ENCODE data around the gene ATP1B2.

The ATP1B2 gene

DNA sequence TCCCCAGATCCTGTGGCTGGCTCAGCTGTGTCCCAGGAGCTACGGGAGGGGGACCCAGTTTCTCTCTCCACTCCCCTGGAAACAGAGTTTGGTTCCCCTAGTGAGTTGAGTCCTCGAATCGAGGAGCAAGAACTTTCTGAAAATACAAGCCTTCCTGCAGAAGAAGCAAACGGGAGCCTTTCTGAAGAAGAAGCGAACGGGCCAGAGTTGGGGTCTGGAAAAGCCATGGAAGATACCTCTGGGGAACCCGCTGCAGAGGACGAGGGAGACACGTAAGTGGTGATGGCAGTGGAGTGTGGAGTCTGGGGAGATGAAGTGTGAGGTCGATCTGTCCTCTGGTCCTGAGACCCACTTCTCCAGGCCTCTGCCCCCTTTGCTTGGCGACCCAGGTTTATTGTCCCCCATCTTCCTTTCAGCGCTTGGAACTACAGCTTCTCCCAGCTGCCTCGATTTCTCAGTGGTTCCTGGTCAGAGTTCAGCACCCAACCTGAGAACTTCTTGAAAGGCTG is 38.1 kb downstream of the ATP1B2 start:
- TF ChIP-seq, protein P1, sequence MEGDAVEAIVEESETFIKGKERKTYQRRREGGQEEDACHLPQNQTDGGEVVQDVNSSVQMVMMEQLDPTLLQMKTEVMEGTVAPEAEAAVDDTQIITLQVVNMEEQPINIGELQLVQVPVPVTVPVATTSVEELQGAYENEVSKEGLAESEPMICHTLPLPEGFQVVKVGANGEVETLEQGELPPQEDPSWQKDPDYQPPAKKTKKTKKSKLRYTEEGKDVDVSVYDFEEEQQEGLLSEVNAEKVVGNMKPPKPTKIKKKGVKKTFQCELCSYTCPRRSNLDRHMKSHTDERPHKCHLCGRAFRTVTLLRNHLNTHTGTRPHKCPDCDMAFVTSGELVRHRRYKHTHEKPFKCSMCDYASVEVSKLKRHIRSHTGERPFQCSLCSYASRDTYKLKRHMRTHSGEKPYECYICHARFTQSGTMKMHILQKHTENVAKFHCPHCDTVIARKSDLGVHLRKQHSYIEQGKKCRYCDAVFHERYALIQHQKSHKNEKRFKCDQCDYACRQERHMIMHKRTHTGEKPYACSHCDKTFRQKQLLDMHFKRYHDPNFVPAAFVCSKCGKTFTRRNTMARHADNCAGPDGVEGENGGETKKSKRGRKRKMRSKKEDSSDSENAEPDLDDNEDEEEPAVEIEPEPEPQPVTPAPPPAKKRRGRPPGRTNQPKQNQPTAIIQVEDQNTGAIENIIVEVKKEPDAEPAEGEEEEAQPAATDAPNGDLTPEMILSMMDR (IDR thresholded peaks at IDR 0.05; ENCODE audit: low read depth, low read length, missing control alignments), result no peak
- peak overlapping the region; percentile 99 for H3K4me3 ChIP-seq (ENCODE audit: low read depth, low read length)
- DNase-seq (ENCODE audit: low read depth), result no peak

DNA sequence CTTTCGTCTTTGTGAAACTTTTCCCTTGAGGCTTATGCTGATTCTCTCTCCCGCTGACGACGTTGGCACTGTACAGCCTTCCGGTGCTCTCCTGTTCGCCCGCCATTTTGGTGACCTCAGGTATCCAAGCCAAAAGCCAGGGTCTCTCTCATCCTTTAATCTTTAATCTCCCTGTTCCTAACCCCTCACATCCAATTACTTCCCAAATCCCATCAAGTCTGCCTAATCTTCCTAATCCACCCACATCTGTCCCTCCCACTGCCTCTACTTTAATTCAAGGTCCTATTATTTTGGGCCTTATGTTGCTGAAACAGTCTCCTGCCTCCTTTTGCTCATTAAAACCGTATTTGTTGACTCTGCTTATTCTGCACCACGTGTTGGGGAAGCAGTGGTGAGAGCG is 44.9 kb downstream of the ATP1B2 start:
- no peak for DNase-seq (ENCODE audit: low read depth)
- TF ChIP-seq, protein P1 (IDR thresholded peaks at IDR 0.05; ENCODE audit: low read depth, low read length, missing control alignments), result no peak
- H3K4me3 ChIP-seq (ENCODE audit: low read depth, low read length), result no peak overlapping the region

DNA sequence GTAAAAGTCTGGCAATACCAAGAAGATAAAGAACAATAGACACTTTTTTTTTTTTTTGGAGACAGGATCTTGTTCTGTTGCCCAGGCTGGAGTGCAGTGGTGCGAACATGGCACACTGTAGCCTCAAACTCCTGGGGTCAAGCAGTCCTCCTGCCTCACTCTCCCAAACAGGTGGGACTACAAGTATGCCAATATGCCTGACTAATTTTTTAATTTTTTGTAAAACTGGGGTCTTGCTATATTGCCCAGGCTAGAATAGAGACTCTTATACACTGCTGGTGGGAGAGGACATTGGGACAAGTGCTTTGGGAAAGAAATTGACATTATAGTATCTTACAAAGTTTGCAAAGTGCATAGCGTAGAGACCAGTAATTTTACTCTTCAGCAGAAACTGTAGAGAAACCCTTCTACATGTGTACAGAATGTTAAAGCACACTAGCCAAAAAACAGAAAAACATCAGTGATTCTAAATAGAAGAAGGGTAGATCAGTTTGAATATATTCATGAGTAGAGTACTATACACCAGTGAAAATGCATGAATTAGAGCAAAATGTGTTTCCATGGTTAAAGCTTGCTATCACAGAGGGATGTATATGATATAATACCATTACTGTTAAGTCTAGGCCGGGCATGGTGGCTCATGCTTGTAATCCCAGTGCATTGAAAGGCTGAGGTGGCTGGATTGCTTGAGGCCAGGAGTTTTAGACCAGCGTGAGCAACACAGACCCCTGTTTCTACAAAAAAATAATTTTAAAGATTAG is 47.3 kb downstream of the ATP1B2 start:
- no peak overlapping the region for H3K4me3 ChIP-seq (ENCODE audit: low read depth, low read length)
- no peak for DNase-seq (ENCODE audit: low read depth)
- TF ChIP-seq, protein P1 (IDR thresholded peaks at IDR 0.05; ENCODE audit: low read depth, low read length, missing control alignments), result no peak

DNA sequence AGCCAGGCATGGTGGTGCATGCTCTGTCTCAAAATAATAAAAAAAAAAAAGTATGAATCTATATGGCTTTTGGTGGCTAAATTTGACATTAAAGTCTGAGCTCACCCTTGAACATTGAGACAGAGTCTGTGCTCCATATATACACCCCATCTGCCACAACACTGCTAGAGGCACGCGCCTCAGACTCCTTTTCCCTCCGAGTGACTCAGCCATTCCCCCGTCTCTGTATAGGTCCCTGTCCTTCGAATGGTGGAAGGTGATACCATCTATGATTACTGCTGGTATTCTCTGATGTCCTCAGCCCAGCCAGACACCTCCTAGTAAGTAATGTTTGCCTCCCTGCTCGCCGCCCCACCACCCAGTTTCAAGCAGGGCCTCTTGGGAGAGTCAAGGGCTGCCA is 49.8 kb downstream of the ATP1B2 start:
- no peak overlapping the region for H3K4me3 ChIP-seq (ENCODE audit: low read depth, low read length)
- no peak for DNase-seq (ENCODE audit: low read depth)
- TF ChIP-seq, protein P1 (IDR thresholded peaks at IDR 0.05; ENCODE audit: low read depth, low read length, missing control alignments), result no peak

DNA sequence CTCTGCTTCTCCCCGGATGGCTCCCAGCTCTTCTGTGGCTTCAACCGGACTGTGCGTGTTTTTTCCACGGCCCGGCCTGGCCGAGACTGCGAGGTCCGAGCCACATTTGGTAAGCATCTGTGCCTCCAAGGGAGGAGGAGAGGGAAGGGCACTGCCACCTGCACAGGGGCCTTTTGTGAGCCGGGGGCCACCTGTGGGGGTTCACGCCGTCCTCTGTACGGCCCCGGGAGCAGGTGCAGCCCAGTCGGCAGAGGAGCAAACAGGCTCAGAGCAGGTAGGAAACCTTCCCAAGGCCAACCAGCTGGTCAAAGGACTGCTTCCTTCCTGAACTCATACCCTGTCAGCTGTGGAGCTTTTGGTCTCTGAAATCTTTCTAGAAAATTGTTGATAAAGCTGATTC is 51.0 kb downstream of the ATP1B2 start:
- no peak overlapping the region for H3K4me3 ChIP-seq (ENCODE audit: low read depth, low read length)
- TF ChIP-seq, protein P1 (IDR thresholded peaks at IDR 0.05; ENCODE audit: low read depth, low read length, missing control alignments), result no peak
- DNase-seq (ENCODE audit: low read depth), result no peak

DNA sequence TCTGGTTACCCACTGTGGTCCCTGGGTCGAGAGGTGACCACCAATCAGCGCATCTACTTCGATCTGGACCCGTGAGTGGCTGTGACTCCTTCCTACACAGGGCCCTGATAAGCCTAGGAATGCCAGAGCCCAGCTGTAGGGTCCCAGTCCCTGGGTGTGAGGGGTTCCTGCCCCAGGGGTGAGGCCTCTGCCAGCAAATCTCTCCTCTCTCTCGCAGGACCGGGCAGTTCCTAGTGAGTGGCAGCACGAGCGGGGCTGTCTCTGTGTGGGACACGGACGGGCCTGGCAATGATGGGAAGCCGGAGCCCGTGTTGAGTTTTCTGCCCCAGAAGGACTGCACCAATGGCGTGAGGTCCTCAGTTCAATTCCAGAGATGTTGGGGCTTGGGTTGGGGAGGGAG is 52.0 kb downstream of the ATP1B2 start:
- DNase-seq (ENCODE audit: low read depth), result no peak
- TF ChIP-seq, protein P1 (IDR thresholded peaks at IDR 0.05; ENCODE audit: low read depth, low read length, missing control alignments), result no peak
- H3K4me3 ChIP-seq (ENCODE audit: low read depth, low read length), result no peak overlapping the region

Data from GM12864 (cell line).